ENCODE data around the gene CLOCK. TPM values are rescaled to one million over a fixed set of nuclear protein-coding genes. Genes with fewer than 3 reads are reported as not detected.

Gene CLOCK
- total and polyA plus RNA-seq, 2 of the 8 experiments (the other 6 are each of a cell fraction or from before 2014, with no cell fraction given), result 7.7 to 24.2 TPM

- ChIA-PET POLR2A (ENCODE audit: partially characterized antibody) (interaction anchor here (1.8 kb wide), 1 partner anchor 15 kb away, joined by 5 read pairs; no protein-coding TSS in a partner anchor), CTCF (ENCODE audit: partially characterized antibody) (interaction anchor here (0.8 to 2.3 kb wide), 3 partner anchors 21 to 40 kb away, joined by 3 to 5 read pairs (median 4); no protein-coding TSS in a partner anchor)
- H3K27me3 ChIP-seq (replicated peaks in 1 of 4; ENCODE audit: control insufficient read depth in 3 of 4, extremely low read depth in 1 of 4, insufficient read depth in 3 of 4, low read length in 3 of 4), result no peaks in the 10 kb centered on the region
- no peak overlapping the region for H3K23ac ChIP-seq (ENCODE audit: insufficient read length)
- no peaks in the 10 kb centered on the region for H3K79me2 ChIP-seq (ENCODE audit: control insufficient read depth in 1 of 2, insufficient read depth in 2 of 2, low read length in 2 of 2)
- no peak overlapping the region for H4K91ac ChIP-seq (replicated peaks; ENCODE audit: insufficient read length, low read length)
- H2BK120ac ChIP-seq (replicated peaks; ENCODE audit: low read depth, low read length), result no peak overlapping the region
- no peak overlapping the region for H3K4me3 ChIP-seq (ENCODE audit: extremely low read depth in 1 of 4, insufficient read depth in 2 of 4, low read depth in 3 of 4, low read length in 4 of 4)
- no peak overlapping the region for H2AK5ac ChIP-seq (ENCODE audit: low read depth, low read length)
- FAIRE-seq (no peak), DNase-seq (ENCODE audit: low read depth in 1 of 2, low spot score in 2 of 2) (no peak)
- H4K20me1 ChIP-seq (replicated peaks in 1 of 2; ENCODE audit: control insufficient read depth in 1 of 2, insufficient read depth in 2 of 2, low read length in 2 of 2), result no peaks in the 10 kb centered on the region
- H3K14ac ChIP-seq (ENCODE audit: insufficient read length), result no peak overlapping the region
- H3K36me3 ChIP-seq (ENCODE audit: control insufficient read depth in 2 of 4, insufficient read depth in 4 of 4, low read length in 3 of 4), result no peaks in the 10 kb centered on the region
- WGBS, 2 experiments (ENCODE audit: extremely low coverage in 1 of 2, insufficient coverage in 1 of 2, insufficient read length in 1 of 2, insufficient replicate concordance in 2 of 2, low coverage in 1 of 2, low lambda C conversion rate in 2 of 2, missing lambda C conversion rate in 1 of 2), result 93% methylated on average over 2 of the region's 2 CpGs; no CpG with 5 or more reads in 1 of the 2 experiments
- no peak overlapping the region for H3K18ac ChIP-seq (ENCODE audit: extremely low read depth, low read length)
- H3K56ac ChIP-seq (replicated peaks; ENCODE audit: insufficient read length, low read depth, low read length), result no peak overlapping the region
- no peaks in the 10 kb centered on the region for H3K9me3 ChIP-seq (ENCODE audit: insufficient read depth in 2 of 2, low read depth in 1 of 2, low read length in 1 of 2)
- no peak overlapping the region for H2BK20ac ChIP-seq (ENCODE audit: low read length)
- no peak overlapping the region for H3K4ac ChIP-seq (replicated peaks; ENCODE audit: insufficient read length, low read depth, low read length)
- H3K27ac ChIP-seq (ENCODE audit: low read depth, low read length), result no peak overlapping the region
- no peak overlapping the region for H4K8ac ChIP-seq (ENCODE audit: extremely low read depth, insufficient read depth, low read length)
- H2AFZ ChIP-seq (ENCODE audit: low read length), result no peak overlapping the region
- H2BK5ac ChIP-seq (ENCODE audit: low read depth, low read length), result no peak overlapping the region
- H3K4me1 ChIP-seq (replicated peaks in 1 of 4; ENCODE audit: control insufficient read depth in 3 of 4, insufficient read depth in 4 of 4, low read length in 3 of 4), result no peaks in the 10 kb centered on the region
- H3K9ac ChIP-seq (replicated peaks in 1 of 4; ENCODE audit: extremely low read depth in 1 of 4, low read depth in 3 of 4, low read length in 3 of 4), result no peak overlapping the region
- H3K4me2 ChIP-seq (ENCODE audit: insufficient read depth in 1 of 2, low read depth in 2 of 2, low read length in 2 of 2), result no peak overlapping the region
- no peaks in the 10 kb centered on the region for H3K23me2 ChIP-seq (ENCODE audit: low read depth, low read length)
- H3K79me1 ChIP-seq (ENCODE audit: low read depth, low read length), result no peaks in the 10 kb centered on the region
- H2BK12ac ChIP-seq (ENCODE audit: low read depth, low read length), result no peak overlapping the region
- H4K5ac ChIP-seq (ENCODE audit: insufficient read length, low read depth, low read length), result no peak overlapping the region
- H2BK15ac ChIP-seq (ENCODE audit: low read length), result no peak overlapping the region
- TF ChIP-seq CEBPB (IDR thresholded peaks at IDR 0.05; ENCODE audit: low read depth, low read length) (no peak), POLR2A (IDR thresholded peaks at IDR 0.05; ENCODE audit: control extremely low read depth in 1 of 2, low read depth in 2 of 2, low read length in 2 of 2) (no peak), GTF2F1 (IDR thresholded peaks at IDR 0.05; ENCODE audit: borderline replicate concordance, low read depth, low read length) (no peak), GABPA (IDR thresholded peaks at IDR 0.05; ENCODE audit: borderline replicate concordance, insufficient read depth, low read length) (no peak), CREB1 (IDR thresholded peaks at IDR 0.05) (no peak), CHD2 (IDR thresholded peaks at IDR 0.05; ENCODE audit: low read length) (no peak), SP1 (IDR thresholded peaks at IDR 0.05; ENCODE audit: low read depth, low read length) (no peak), HDAC6 (IDR thresholded peaks at IDR 0.05; ENCODE audit: low read depth, low read length) (no peak), SIX5 (IDR thresholded peaks at IDR 0.05; ENCODE audit: low read depth, low read length) (no peak), SIRT6 (IDR thresholded peaks at IDR 0.05; ENCODE audit: low read length) (no peak), KDM5A (IDR thresholded peaks at IDR 0.05; ENCODE audit: low read length) (no peak), SIN3A (conservative IDR thresholded peaks at IDR 0.05 in 1 of 2, IDR thresholded peaks at IDR 0.05 in 1 of 2; ENCODE audit: low read depth in 1 of 2, low read length in 2 of 2) (no peak), NANOG (IDR thresholded peaks at IDR 0.05; ENCODE audit: insufficient read depth, low read depth, low read length, poor library complexity, severe bottlenecking) (no peak), RFX5 (IDR thresholded peaks at IDR 0.05; ENCODE audit: borderline replicate concordance, low read depth, low read length) (no peak)
- TF ChIP-seq, protein P1, sequence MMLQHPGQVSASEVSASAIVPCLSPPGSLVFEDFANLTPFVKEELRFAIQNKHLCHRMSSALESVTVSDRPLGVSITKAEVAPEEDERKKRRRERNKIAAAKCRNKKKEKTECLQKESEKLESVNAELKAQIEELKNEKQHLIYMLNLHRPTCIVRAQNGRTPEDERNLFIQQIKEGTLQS (IDR thresholded peaks at IDR 0.05; ENCODE audit: insufficient read depth, low read depth, low read length), result no peak
Observed at GRCh38 chr4:55386840-55387239, 159.9 kb downstream of the CLOCK start.

Data from H1 (cell line).